Measurements from ENCODE around the gene UGT2B10.
"Not testable (repeated sequence)": the region's sequence is repeated elsewhere in the genome, so short reads cannot be mapped to it uniquely, and the experiment has no call there.

Gene UGT2B10

GRCh38 chr4:68815617-68816409, at the start of gene UGT2B10:
Gene UGT2B10, plus strand, starts transcription at chr4:68815994. Its CDS starts 26 bp downstream, at chr4:68816020.
- not testable (repeated sequence) for DNase-seq

- not testable (repeated sequence) for DNase-seq
These were observed 44.0 kb upstream of the UGT2B10 start for GRCh38 chr4:68771836-68772235.

GRCh38 chr4:68773699-68774098, 42.1 kb upstream of the UGT2B10 start:
- no peak for DNase-seq

- no peak for DNase-seq
These were observed 35.6 kb upstream of the UGT2B10 start for GRCh38 chr4:68780232-68780631.

- no peak for DNase-seq
These were observed 18.7 kb upstream of the UGT2B10 start for GRCh38 chr4:68797048-68797447.

GRCh38 chr4:68797618-68798017, 18.2 kb upstream of the UGT2B10 start:
- no peak for DNase-seq

- no peak for DNase-seq
These were observed 12.8 kb upstream of the UGT2B10 start for GRCh38 chr4:68803013-68803412.

- no peak for DNase-seq
These were observed 7.7 kb upstream of the UGT2B10 start for GRCh38 chr4:68808060-68808459.

GRCh38 chr4:68810919-68811318, 4.9 kb upstream of the UGT2B10 start:
- no peak for DNase-seq

GRCh38 chr4:68816410-68817265, 844 bp downstream of the UGT2B10 start:
- not testable (repeated sequence) for DNase-seq

- DNase-seq, result no peak
These were observed 1.6 kb downstream of the UGT2B10 start for GRCh38 chr4:68817386-68817785.

- not testable (repeated sequence) for DNase-seq
These were observed 2.3 kb downstream of the UGT2B10 start for GRCh38 chr4:68818030-68818462.

GRCh38 chr4:68831642-68832041, 15.8 kb downstream of the UGT2B10 start:
- no peak for DNase-seq

- no peak for DNase-seq
These were observed 34.5 kb downstream of the UGT2B10 start for GRCh38 chr4:68850293-68850692.

GRCh38 chr4:68855771-68856170, 40.0 kb downstream of the UGT2B10 start:
- DNase-seq, result no peak

- no peak for DNase-seq
These were observed 42.2 kb downstream of the UGT2B10 start for GRCh38 chr4:68858039-68858438.

GRCh38 chr4:68859655-68860054, 43.9 kb downstream of the UGT2B10 start:
- no peak for DNase-seq

GRCh38 chr4:68861057-68861456, 45.3 kb downstream of the UGT2B10 start:
- DNase-seq, result no peak

GRCh38 chr4:68864438-68865187, 48.8 kb downstream of the UGT2B10 start:
- DNase-seq, result no peak

- no peak for DNase-seq
These were observed 49.4 kb downstream of the UGT2B10 start for GRCh38 chr4:68865188-68865638.

GRCh38 chr4:68865760-68866159, 50.0 kb downstream of the UGT2B10 start:
- DNase-seq, result no peak

- no peak for DNase-seq
These were observed 53.5 kb downstream of the UGT2B10 start for GRCh38 chr4:68869274-68869773.

Data from retina (tissue), 1 donor.